ENCODE data around the gene KASH5.

Gene KASH5

GRCh38 chr19:49396738-49397505 lies 8.9 kb downstream of the KASH5 start:
- Mint-ChIP-seq H3K4me3 (no peak overlapping the region), H3K27ac (no peak overlapping the region), H3K27me3 (ENCODE audit: low read depth) (peaks cover 10% of the 10 kb centered on the region), H3K9me3 (no peaks in the 10 kb centered on the region), H3K36me3 (ENCODE audit: low read depth) (no peaks in the 10 kb centered on the region), H3K4me1 (ENCODE audit: low read depth) (peaks cover 18% of the 10 kb centered on the region)
- DNase-seq (ENCODE audit: low spot score), result no peak

- Mint-ChIP-seq H3K27me3 (ENCODE audit: low read depth) (peaks cover 9% of the 10 kb centered on the region), H3K9me3 (no peaks in the 10 kb centered on the region), H3K36me3 (ENCODE audit: low read depth) (no peaks in the 10 kb centered on the region), H3K4me3 (peak overlapping the region; percentile 22), H3K4me1 (ENCODE audit: low read depth) (peaks cover 15% of the 10 kb centered on the region), H3K27ac (peak overlapping the region; percentile 64)
- no peak for DNase-seq (ENCODE audit: low spot score)
Measured at GRCh38 chr19:49398001-49398615, 10.1 kb downstream of the KASH5 start.

DNA sequence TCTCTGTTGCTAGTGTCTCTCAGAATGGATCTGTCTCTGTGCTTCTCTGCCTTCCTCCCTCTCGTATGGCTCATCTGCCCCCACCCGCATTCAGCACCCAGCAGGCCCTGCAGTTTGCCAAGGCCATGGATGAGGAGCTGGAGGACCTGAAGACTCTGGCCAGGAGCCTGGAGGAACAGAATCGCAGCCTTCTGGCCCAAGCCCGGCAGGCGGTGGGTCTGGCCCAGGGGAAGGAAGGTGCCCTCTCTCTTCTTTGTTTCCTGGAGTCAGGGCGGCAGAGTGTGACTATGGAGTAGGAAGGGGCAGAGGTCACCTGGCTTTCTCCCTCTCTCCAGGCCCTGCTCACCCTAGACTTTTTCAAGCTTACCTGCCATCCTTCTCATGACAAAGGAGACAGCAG lies 10.9 kb downstream of the KASH5 start:
- Mint-ChIP-seq H3K36me3 (ENCODE audit: low read depth) (no peaks in the 10 kb centered on the region), H3K4me1 (ENCODE audit: low read depth) (peaks cover 20% of the 10 kb centered on the region), H3K4me3 (peak overlapping the region; percentile 15), H3K27me3 (ENCODE audit: low read depth) (peaks cover 9% of the 10 kb centered on the region), H3K27ac (peak overlapping the region; percentile 28), H3K9me3 (no peaks in the 10 kb centered on the region)
- no peak for DNase-seq (ENCODE audit: low spot score)

DNA sequence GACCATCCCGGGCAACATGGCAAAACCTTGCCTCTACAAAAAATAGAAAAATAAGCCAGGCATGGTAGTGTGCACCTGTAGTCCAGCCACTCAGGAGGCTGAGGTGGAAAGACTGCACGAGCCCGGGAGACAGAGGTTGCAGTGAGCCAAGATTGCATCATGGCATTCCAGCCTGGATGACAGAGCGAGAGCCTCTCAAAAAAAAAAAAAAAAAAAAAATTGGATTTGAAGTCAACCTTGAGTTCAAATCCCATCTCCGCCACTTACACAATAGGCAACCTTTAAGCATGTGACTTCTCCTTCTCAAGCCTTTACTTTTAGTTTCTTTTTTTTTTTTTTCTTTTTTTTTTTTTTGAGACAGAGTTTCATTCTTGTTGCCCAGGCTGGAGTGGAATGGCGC lies 12.0 kb downstream of the KASH5 start:
- Mint-ChIP-seq H3K27me3 (ENCODE audit: low read depth) (peaks cover 9% of the 10 kb centered on the region), H3K27ac (no peak overlapping the region), H3K9me3 (no peaks in the 10 kb centered on the region), H3K36me3 (ENCODE audit: low read depth) (no peaks in the 10 kb centered on the region), H3K4me1 (ENCODE audit: low read depth) (peaks cover 20% of the 10 kb centered on the region), H3K4me3 (no peak overlapping the region)
- no peak for DNase-seq (ENCODE audit: low spot score)

GRCh38 chr19:49403404-49404187 lies 15.5 kb downstream of the KASH5 start:
- Mint-ChIP-seq H3K27me3 (ENCODE audit: low read depth) (peaks cover 2% of the 10 kb centered on the region), H3K4me3 (no peak overlapping the region), H3K9me3 (no peaks in the 10 kb centered on the region), H3K36me3 (ENCODE audit: low read depth) (no peaks in the 10 kb centered on the region), H3K4me1 (ENCODE audit: low read depth) (peaks cover 32% of the 10 kb centered on the region), H3K27ac (no peak overlapping the region)
- DNase-seq (ENCODE audit: low spot score), result no peak

DNA sequence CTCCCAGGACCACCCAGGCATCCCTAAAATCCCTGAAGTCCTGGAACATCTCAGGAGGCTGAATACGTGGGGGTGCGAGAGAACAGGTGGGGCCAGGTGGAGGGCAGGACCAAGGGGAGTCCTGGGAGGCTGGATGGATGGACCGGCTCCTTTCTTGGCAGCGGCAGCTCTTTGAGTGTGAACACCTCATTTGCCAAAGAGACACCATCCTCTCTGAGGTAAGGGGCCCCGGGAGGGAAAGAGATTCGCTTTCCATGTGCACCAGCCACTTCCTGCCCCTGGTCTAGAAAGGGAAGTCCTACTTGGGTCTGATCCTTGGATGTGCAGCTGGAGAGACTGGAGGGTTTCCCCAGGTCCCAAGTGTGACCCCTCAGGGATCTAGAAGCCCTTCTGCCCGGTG lies 19.0 kb downstream of the KASH5 start:
- no peak overlapping the region for H3K27ac Mint-ChIP-seq

GRCh38 chr19:49407482-49408015 lies 19.5 kb downstream of the KASH5 start:
- DNase-seq (ENCODE audit: low spot score), result no peak
- Mint-ChIP-seq H3K27ac (peak overlapping the region; percentile 7), H3K4me1 (ENCODE audit: low read depth) (peaks cover 58% of the 10 kb centered on the region), H3K4me3 (peak overlapping the region; percentile 54), H3K9me3 (no peaks in the 10 kb centered on the region), H3K36me3 (ENCODE audit: low read depth) (peaks cover 5% of the 10 kb centered on the region), H3K27me3 (ENCODE audit: low read depth) (peaks cover 3% of the 10 kb centered on the region)

More for the DNA sequence above, 19.0 kb downstream of the KASH5 start:
- peaks cover 5% of the 10 kb centered on the region for H3K36me3 Mint-ChIP-seq (ENCODE audit: low read depth)
- H3K4me1 Mint-ChIP-seq (ENCODE audit: low read depth), result peaks cover 56% of the 10 kb centered on the region
- no peaks in the 10 kb centered on the region for H3K27me3 Mint-ChIP-seq (ENCODE audit: low read depth)
- DNase-seq (ENCODE audit: low spot score), result no peak
- H3K9me3 Mint-ChIP-seq, result no peaks in the 10 kb centered on the region
- no peak overlapping the region for H3K4me3 Mint-ChIP-seq

DNA sequence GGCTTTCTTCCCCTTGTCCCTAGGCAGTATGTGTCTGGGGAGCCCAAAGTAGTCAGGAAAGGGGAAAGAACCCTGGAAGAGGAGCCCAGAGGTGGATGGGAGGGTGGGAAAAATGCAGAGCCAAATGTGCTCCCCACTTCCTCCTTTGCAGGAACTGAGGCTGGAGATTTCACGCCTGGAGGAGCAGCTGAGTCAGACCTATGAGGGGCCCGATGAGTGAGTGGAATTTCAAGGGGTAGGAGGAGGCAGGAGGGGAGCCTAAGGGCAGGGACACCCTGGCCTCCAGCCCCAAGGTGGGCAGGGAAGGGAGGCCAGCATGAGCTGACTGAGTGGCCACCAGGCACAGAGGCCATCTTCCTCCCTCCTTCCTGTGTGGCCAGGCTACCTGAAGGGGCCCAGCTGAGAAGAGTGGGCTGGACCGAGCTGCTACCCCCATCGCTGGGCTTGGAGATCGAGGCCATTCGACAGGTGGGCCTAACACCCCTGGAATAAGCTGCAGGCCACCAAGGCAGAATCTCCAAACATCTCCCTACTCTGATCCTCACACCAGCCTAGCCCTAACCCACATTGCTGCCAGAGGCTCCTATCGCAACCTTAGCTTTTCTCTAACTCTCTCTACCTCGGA lies 20.9 kb downstream of the KASH5 start:
- Mint-ChIP-seq H3K4me1 (ENCODE audit: low read depth) (peaks cover 53% of the 10 kb centered on the region), H3K4me3 (peak overlapping the region; percentile 71)

DNA sequence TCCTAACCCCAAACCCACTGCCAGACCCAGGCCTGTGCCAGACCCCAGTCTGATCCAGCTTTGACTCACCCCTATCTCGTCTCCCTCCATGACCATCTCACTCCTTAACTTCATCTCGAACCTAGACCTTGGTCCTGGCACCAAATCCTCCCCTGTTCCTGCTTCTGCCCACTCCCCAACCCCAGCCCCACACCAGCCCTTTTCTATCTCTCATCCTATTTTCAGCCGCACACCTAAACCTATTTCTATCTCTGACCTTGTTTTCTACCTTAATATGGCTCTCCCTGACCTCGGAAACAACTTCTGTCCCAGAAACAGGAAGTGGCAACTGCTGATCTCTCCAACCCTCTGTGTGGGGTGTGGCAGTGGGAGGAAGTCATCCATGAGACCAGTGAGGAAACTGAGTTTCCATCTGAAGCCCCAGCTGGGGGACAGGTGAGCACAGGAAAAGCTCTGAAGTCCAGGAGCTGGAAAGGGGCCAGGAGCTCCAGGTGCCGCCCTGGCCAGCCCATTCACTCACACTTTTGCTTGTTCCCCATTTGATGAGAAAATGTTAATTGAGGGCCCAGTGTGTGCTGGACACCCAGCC lies 21.5 kb downstream of the KASH5 start:
- Mint-ChIP-seq H3K4me1 (ENCODE audit: low read depth) (peaks cover 53% of the 10 kb centered on the region), H3K36me3 (ENCODE audit: low read depth) (peaks cover 5% of the 10 kb centered on the region), H3K4me3 (peak overlapping the region; percentile 71), H3K27ac (peak overlapping the region; percentile 96), H3K9me3 (no peaks in the 10 kb centered on the region), H3K27me3 (ENCODE audit: low read depth) (peaks cover 3% of the 10 kb centered on the region)
- DNase-seq (ENCODE audit: low spot score), result no peak

More for the DNA sequence above, 20.9 kb downstream of the KASH5 start:
- Mint-ChIP-seq H3K27me3 (ENCODE audit: low read depth) (peaks cover 3% of the 10 kb centered on the region), H3K36me3 (ENCODE audit: low read depth) (peaks cover 5% of the 10 kb centered on the region), H3K27ac (peak overlapping the region; percentile 96), H3K9me3 (no peaks in the 10 kb centered on the region)
- DNase-seq (ENCODE audit: low spot score), result no peak

DNA sequence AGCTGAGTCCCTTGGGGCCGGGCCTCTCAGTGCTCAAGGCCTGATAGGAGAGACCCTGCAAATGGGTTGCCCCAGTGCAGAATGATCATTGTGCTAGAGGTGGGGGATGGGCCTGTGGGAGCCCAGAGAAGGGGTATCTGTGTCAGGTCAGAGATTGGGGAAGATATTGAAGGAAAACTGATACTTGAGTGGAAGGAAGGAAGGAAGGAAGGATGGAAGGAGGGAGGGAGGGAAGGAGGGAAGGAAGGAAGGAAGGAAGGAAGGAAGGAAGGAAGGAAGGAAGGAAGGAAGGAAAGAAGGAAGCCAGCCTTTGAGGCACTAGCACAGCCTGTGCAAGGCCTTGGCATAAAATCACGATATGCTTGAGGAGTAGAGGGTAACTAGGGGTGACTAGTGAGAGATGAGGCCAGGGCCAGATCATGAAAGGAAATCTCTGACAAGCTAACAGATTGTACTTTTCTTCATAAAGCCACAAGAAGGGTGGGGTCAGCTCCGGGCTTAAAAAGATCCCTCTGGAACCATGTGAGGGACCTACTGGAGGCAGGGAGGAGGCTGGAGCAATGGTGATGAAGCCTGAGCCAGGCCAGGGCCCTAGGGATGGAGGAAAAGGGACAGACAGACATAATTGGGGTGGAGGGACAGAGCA lies 23.8 kb downstream of the KASH5 start:
- Mint-ChIP-seq H3K4me3 (no peak overlapping the region), H3K27me3 (ENCODE audit: low read depth) (peaks cover 6% of the 10 kb centered on the region), H3K4me1 (ENCODE audit: low read depth) (peaks cover 47% of the 10 kb centered on the region), H3K36me3 (ENCODE audit: low read depth) (peaks cover 5% of the 10 kb centered on the region), H3K9me3 (no peaks in the 10 kb centered on the region), H3K27ac (peak overlapping the region; percentile 62)
- no peak for DNase-seq (ENCODE audit: low spot score)

DNA sequence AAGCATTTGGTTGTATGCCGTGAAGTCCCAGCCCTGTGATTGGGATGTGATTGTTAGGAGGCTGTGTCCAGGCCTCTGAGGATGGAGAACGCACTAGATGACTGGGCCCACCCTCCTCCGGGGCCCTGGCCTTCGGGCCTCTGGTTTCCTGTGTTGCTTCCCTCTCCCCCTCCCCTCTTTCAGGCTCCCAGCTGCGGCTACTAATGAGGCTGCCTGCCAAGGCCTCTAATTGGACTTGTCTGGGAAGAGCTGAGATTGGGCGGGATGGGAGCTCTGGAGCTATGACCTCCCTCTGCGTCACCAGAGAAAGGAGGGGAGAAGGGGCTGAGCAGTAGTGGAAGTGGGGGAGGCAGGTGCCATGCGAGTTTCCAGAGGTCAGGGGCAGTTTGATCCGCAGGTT lies 25.3 kb downstream of the KASH5 start:
- no peak for DNase-seq (ENCODE audit: low spot score)
- Mint-ChIP-seq H3K4me3 (no peak overlapping the region), H3K27ac (no peak overlapping the region), H3K36me3 (ENCODE audit: low read depth) (peaks cover 5% of the 10 kb centered on the region), H3K4me1 (ENCODE audit: low read depth) (peaks cover 33% of the 10 kb centered on the region), H3K9me3 (no peaks in the 10 kb centered on the region), H3K27me3 (ENCODE audit: low read depth) (peaks cover 14% of the 10 kb centered on the region)

DNA sequence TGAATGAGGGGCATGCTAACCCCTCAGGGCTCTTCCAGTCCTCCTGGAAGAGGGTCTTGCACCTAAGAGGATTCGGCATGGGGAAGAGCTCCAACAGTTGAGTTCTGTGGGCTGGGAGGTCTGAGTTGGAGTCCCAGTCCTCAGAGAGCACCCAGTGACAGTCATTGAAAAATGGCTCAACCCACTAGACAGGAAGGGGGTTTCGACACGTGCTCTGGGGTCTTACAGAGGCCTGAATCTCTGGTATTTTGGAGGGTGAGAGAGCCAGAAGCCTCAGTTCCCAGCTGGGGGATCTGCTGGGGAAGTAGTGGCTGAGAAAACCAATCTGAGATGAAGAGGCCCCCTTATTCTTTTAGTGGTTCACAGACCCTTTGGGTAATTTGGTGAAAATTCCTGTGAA lies 26.2 kb downstream of the KASH5 start:
- no peak overlapping the region for H3K27ac Mint-ChIP-seq
- DNase-seq (ENCODE audit: low spot score), result no peak
- H3K36me3 Mint-ChIP-seq (ENCODE audit: low read depth), result peaks cover 3% of the 10 kb centered on the region
- no peaks in the 10 kb centered on the region for H3K9me3 Mint-ChIP-seq
- H3K4me3 Mint-ChIP-seq, result no peak overlapping the region
- peaks cover 22% of the 10 kb centered on the region for H3K27me3 Mint-ChIP-seq (ENCODE audit: low read depth)
- H3K4me1 Mint-ChIP-seq (ENCODE audit: low read depth), result peaks cover 25% of the 10 kb centered on the region

All from T-helper 2 cell treated with Interferon-gamma antibody and Interleukin-4, amounts not matched to agents 5 μg/mL and 100 μg/mL, for 36 hours (primary cell).